CD14-positive monocyte (primary cell): ENCODE data around the gene ARL6. TPM values are rescaled to one million over a fixed set of nuclear protein-coding genes. Genes with fewer than 3 reads are reported as not detected.

Experiments used
- DNase-seq, 3 donors: peaks; one replicate each; pipeline ENCODE4 v3.0.0-alpha.2; 2011 to 2022
- H2AFZ ChIP-seq: 2 replicates; pipeline ENCODE4 v1.6.0; 2012; ENCODE audit warnings: mild to moderate bottlenecking, low read depth, low read length, inconsistent platforms; ENCODE audit not compliant: insufficient read depth, poor library complexity, severe bottlenecking
- H3K27ac ChIP-seq, 2 donors: 1 replicate in 1 of 2; 2 replicates in 1 of 2; pipeline ENCODE4 v1.5.1; 2012 to 2013; ENCODE audit warnings: low read length in 2 of 2, control low read depth in 1 of 2, inconsistent platforms in 1 of 2, low read depth in 1 of 2, mild to moderate bottlenecking in 1 of 2
- H3K27me3 ChIP-seq, 2 donors: one replicate each; pipeline versions ENCODE4 v1.6.0 to v1.6.1; 2011 to 2013; ENCODE audit warnings: low read length in 2 of 2; ENCODE audit not compliant: control insufficient read depth in 2 of 2, insufficient read depth in 2 of 2
- H3K36me3 ChIP-seq, 2 donors: replicated peaks in 1 of 2; 1 replicate in 1 of 2; 2 replicates in 1 of 2; pipeline versions ENCODE4 v1.5.1 to v1.6.1; 2012 to 2013; ENCODE audit warnings: low read length in 2 of 2, control low read depth in 1 of 2, inconsistent platforms in 1 of 2, mild to moderate bottlenecking in 1 of 2; ENCODE audit not compliant: insufficient read depth in 2 of 2, control insufficient read depth in 1 of 2
- H3K4me1 ChIP-seq, 2 donors: 1 replicate in 1 of 2; 2 replicates in 1 of 2; pipeline versions ENCODE4 v1.5.1 to v1.6.1; 2012 to 2013; ENCODE audit warnings: low read length in 2 of 2, control low read depth in 1 of 2, inconsistent platforms in 1 of 2, mild to moderate bottlenecking in 1 of 2, moderate library complexity in 1 of 2; ENCODE audit not compliant: insufficient read depth in 2 of 2, control insufficient read depth in 1 of 2
- H3K4me2 ChIP-seq: replicated peaks from 2 replicates; pipeline ENCODE3; 2012; ENCODE audit warnings: low read length, moderate library complexity, mild to moderate bottlenecking; ENCODE audit not compliant: poor library complexity, severe bottlenecking; ENCODE audit errors: extremely low read depth
- H3K4me3 ChIP-seq, 3 experiments: fragments of 200-600 bp in 1 of 3; sonication (generic) in 1 of 3; replicated peaks in 1 of 3; 1 replicate in 2 of 3; 2 replicates in 1 of 3; pipeline ENCODE4 v1.5.1; 2011 to 2013; ENCODE audit warnings: low read length in 3 of 3, mild to moderate bottlenecking in 3 of 3, control low read depth in 2 of 3, low read depth in 2 of 3, inconsistent platforms in 1 of 3, moderate library complexity in 1 of 3
- H3K79me2 ChIP-seq: 2 replicates; pipeline ENCODE4 v1.6.0; 2012; ENCODE audit warnings: mild to moderate bottlenecking, control low read depth, inconsistent platforms, low read length, moderate library complexity; ENCODE audit not compliant: insufficient read depth
- H3K9ac ChIP-seq: 2 replicates; pipeline ENCODE4 v1.6.0; 2017; ENCODE audit warnings: low read length, mild to moderate bottlenecking; ENCODE audit not compliant: insufficient read depth, poor library complexity, severe bottlenecking
- H3K9me3 ChIP-seq, 2 donors: replicated peaks in 1 of 2; 1 replicate in 1 of 2; 2 replicates in 1 of 2; pipeline versions ENCODE4 v1.5.1 to v1.6.1; 2012 to 2013; ENCODE audit warnings: low read length in 2 of 2, control low read depth in 1 of 2; ENCODE audit not compliant: control insufficient read depth in 1 of 2, insufficient read depth in 1 of 2
- H4K20me1 ChIP-seq: 2 replicates; pipeline ENCODE4 v1.6.0; 2012; ENCODE audit warnings: mild to moderate bottlenecking, low read length, control low read depth, moderate library complexity; ENCODE audit not compliant: insufficient read depth
- H3K27ac Mint-ChIP-seq, 7 donors: one replicate each; pipeline ENCODE4 v1.8.0; 2020; ENCODE audit warnings: mild to moderate bottlenecking in 7 of 7, mixed read lengths in 7 of 7, moderate library complexity in 6 of 7, inconsistent platforms in 2 of 7
- H3K27me3 Mint-ChIP-seq, 3 donors: one replicate each; pipeline ENCODE4 v1.8.0; 2021 to 2022; ENCODE audit warnings: low read depth in 3 of 3, mild to moderate bottlenecking in 3 of 3, mixed read lengths in 3 of 3, moderate library complexity in 3 of 3, inconsistent platforms in 1 of 3
- H3K36me3 Mint-ChIP-seq, 2 donors: one replicate each; pipeline ENCODE4 v1.8.0; 2020; ENCODE audit warnings: mixed read lengths in 2 of 2, inconsistent platforms in 1 of 2, mild to moderate bottlenecking in 1 of 2
- H3K4me1 Mint-ChIP-seq: one replicate; pipeline ENCODE4 v1.8.0; 2020; ENCODE audit warnings: mild to moderate bottlenecking, mixed read lengths
- H3K4me3 Mint-ChIP-seq, 2 donors: one replicate each; pipeline ENCODE4 v1.8.0; 2020; ENCODE audit warnings: mild to moderate bottlenecking in 2 of 2, mixed read lengths in 2 of 2, moderate library complexity in 1 of 2
- H3K9me3 Mint-ChIP-seq, 7 donors: one replicate each; pipeline ENCODE4 v1.8.0; 2020 to 2022; ENCODE audit warnings: mixed read lengths in 7 of 7, mild to moderate bottlenecking in 6 of 7, moderate library complexity in 6 of 7, inconsistent platforms in 2 of 7
- WGBS: methylation state at CpG from one replicate; pipeline ENCODE4 v1.1.5; 2013; ENCODE audit warnings: missing lambda C conversion rate; ENCODE audit not compliant: insufficient coverage; 5-methylcytosine and 5-hydroxymethylcytosine counted together
- intact Hi-C, 2 donors: fragments of 100-400 bp; cut with micrococcal nuclease; formaldehyde crosslinking; loops; one replicate each; pipeline versions ENCODE4 v1.15.0 to v1.15.1; 2023
- polyA plus RNA-seq, 3 donors: library from polyadenylated mRNA; depleted of rRNA in 1 of 3; unstranded in 2 of 3; stranded (reverse) in 1 of 3; fragments of 300-500 nt in 2 of 3; fragments of >200 nt in 1 of 3; fragmentation: Illumina TruSeq in 2 of 3; gene quantifications; 1 replicate in 2 of 3; 2 replicates in 1 of 3; pipeline ENCODE4 v1.2.3, GENCODE V29; 2012 to 2021
- TF ChIP-seq, protein P1 (sequence below): fragments of 200-600 bp; IDR thresholded peaks from one replicate; pipeline ENCODE4 v1.8.0; 2022; ENCODE audit warnings: antibody characterized with exemption, mild to moderate bottlenecking

ARL6 gene
- polyA plus RNA-seq, 3 donors, result 0.76 to 2.3 (median 1.8) TPM

DNA sequence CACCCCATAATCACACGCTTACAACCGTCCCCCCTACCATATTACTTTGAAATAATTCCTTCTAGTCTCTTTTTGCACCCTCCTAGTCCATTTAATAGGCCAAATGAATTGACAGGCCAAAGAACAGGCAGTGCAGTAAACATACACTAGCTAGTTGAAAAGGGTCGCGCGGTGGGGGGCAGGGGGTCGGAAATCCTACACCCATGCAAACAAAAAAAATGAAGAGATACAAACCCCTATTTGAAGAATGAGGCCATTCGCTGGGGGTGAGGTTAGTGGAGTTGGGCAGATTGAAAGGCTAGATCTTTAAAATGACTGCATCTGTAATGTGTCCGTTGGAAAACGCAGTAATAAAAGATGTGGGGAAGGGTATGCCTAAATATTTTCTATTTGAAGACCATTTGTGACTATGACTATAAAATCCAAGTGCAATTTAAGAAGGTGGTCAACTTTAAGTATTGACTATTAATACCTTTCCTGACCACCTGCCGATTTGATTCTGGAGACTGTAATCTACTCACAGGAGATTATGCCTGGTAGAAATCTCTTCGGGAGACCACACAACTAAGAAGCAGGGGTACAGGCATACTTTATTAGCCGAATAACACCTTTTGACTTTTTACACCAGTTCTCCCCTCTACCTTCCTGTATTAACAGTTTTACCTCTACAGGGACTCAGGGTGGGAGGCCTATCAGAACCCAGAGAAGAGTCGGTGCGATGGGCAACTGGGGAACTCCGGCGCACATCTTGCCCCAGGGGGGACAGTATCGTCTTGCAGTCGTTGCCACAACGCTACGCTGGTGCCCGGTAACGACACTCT is 762 bp upstream of the ARL6 start:
- Histone ChIP-seq H3K4me3 (peak overlapping the region; percentile 60 to 97 (median 95)), H3K9ac (peak overlapping the region; percentile 58), H3K27ac (peak overlapping the region; percentile 7 to 69), H3K27me3 (no peaks in the 10 kb centered on the region), H3K4me1 (peaks cover 12 to 13% of the 10 kb centered on the region in 2 donors), H2AFZ (peak overlapping the region; percentile 90), H4K20me1 (no peaks in the 10 kb centered on the region), H3K36me3 (no peaks in the 10 kb centered on the region), H3K79me2 (no peaks in the 10 kb centered on the region), H3K9me3 (no peaks in the 10 kb centered on the region), H3K4me2 (peak overlapping the region; percentile 77)
- no peaks in the 10 kb centered on the region for H3K9me3 Mint-ChIP-seq
- H3K27ac Mint-ChIP-seq, result peak overlapping the region in 6 of 7 donors; percentile 85 to 96 (median 92)
- no peaks in the 10 kb centered on the region for H3K36me3 Mint-ChIP-seq
- peaks cover 0 to 2% (median 0%) of the 10 kb centered on the region in 3 donors for H3K27me3 Mint-ChIP-seq
- peak overlapping the region; percentile 99 for H3K4me3 Mint-ChIP-seq
- H3K4me1 Mint-ChIP-seq, result peaks cover 16% of the 10 kb centered on the region
- TF ChIP-seq, protein P1, sequence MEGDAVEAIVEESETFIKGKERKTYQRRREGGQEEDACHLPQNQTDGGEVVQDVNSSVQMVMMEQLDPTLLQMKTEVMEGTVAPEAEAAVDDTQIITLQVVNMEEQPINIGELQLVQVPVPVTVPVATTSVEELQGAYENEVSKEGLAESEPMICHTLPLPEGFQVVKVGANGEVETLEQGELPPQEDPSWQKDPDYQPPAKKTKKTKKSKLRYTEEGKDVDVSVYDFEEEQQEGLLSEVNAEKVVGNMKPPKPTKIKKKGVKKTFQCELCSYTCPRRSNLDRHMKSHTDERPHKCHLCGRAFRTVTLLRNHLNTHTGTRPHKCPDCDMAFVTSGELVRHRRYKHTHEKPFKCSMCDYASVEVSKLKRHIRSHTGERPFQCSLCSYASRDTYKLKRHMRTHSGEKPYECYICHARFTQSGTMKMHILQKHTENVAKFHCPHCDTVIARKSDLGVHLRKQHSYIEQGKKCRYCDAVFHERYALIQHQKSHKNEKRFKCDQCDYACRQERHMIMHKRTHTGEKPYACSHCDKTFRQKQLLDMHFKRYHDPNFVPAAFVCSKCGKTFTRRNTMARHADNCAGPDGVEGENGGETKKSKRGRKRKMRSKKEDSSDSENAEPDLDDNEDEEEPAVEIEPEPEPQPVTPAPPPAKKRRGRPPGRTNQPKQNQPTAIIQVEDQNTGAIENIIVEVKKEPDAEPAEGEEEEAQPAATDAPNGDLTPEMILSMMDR, result no peak
- intact Hi-C loops, result no loop called here
- DNase-seq, result no peak
- 2% methylated on average over 11 of the region's 22 CpGs for WGBS

DNA sequence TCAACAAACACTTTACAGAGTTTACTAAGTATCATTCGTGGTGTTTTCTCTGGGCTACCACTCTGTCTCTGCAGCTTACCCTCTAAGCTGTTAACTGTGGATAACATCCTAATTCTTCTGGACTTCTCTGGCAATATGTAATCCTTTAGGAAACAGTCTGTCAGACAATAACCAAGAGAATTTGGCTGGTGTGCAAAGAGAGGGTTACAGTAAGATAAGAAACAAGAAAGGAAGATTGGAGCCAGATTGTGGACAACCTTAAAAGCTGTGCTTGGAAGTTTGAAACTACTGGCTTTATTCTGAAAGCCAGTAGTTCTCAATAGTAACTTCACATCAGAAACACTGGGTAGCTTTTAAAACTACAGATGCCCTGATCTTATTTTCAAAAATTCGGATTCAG is 778 bp downstream of the ARL6 start:
- 71% methylated on average over 1 of the region's 2 CpGs for whole genome bisulfite sequencing
- Histone ChIP-seq H2AFZ (peak overlapping the region; percentile 90), H3K4me1 (peaks cover 12 to 13% of the 10 kb centered on the region in 2 donors), H3K27me3 (no peaks in the 10 kb centered on the region), H3K27ac (no peak overlapping the region), H3K4me2 (peak overlapping the region; percentile 77), H3K79me2 (no peaks in the 10 kb centered on the region), H4K20me1 (no peaks in the 10 kb centered on the region), H3K4me3 (no peak overlapping the region), H3K36me3 (no peaks in the 10 kb centered on the region), H3K9ac (no peak overlapping the region), H3K9me3 (no peaks in the 10 kb centered on the region)
- Mint-ChIP-seq H3K27ac (no peak overlapping the region), H3K36me3 (no peaks in the 10 kb centered on the region), H3K27me3 (peaks cover 0 to 2% (median 0%) of the 10 kb centered on the region in 3 donors), H3K4me1 (peaks cover 16% of the 10 kb centered on the region), H3K9me3 (no peaks in the 10 kb centered on the region), H3K4me3 (no peak overlapping the region)
- TF ChIP-seq, protein P1, result no peak
- intact Hi-C loops, result no loop called here
- no peak for DNase-seq
